Keratinocyte (primary cell): Measurements from ENCODE around the gene PHOSPHO1. TPM values are rescaled to one million over a fixed set of nuclear protein-coding genes. Genes with fewer than 3 reads are reported as not detected.
A peak's percentile ranks its signal among the peaks of the same experiment; 100 is the strongest.
"Not testable (repeated sequence)": the region's sequence is repeated elsewhere in the genome, so short reads cannot be mapped to it uniquely, and the experiment has no call there.

Experiments used
- DNase-seq: peaks from one replicate; pipeline ENCODE4 v3.0.0-alpha.2; 2011; ENCODE audit warnings: low read depth, missing footprints, low spot score
- FAIRE-seq: peaks from 2 replicates; lab custom pipeline; 2011; peaks lifted over from hg19 to GRCh38; lab: Jason Lieb, UNC
- H2AFZ ChIP-seq: 2 replicates; pipeline ENCODE4 v1.6.0; 2012; ENCODE audit warnings: low read length, control low read depth, inconsistent platforms; ENCODE audit not compliant: control insufficient read depth
- H3K27ac ChIP-seq: 2 replicates; pipeline ENCODE4 v1.5.1; 2011; ENCODE audit warnings: low read length; ENCODE audit not compliant: control insufficient read depth, insufficient read depth
- H3K27me3 ChIP-seq: 3 replicates; pipeline ENCODE4 v1.6.0; 2011; ENCODE audit warnings: low read length; ENCODE audit not compliant: control insufficient read depth, insufficient read depth; ENCODE audit errors: extremely low read depth
- H3K36me3 ChIP-seq, 2 experiments: 2 replicates in 1 of 2; 3 replicates in 1 of 2; pipeline ENCODE4 v1.5.1; 2011; ENCODE audit warnings: low read length in 2 of 2, mild to moderate bottlenecking in 1 of 2; ENCODE audit not compliant: control insufficient read depth in 2 of 2, insufficient read depth in 2 of 2; ENCODE audit errors: extremely low read depth in 1 of 2
- H3K4me1 ChIP-seq: 3 replicates; pipeline ENCODE4 v1.5.1; 2011; ENCODE audit warnings: low read length; ENCODE audit not compliant: control insufficient read depth, insufficient read depth; ENCODE audit errors: extremely low read depth
- H3K4me2 ChIP-seq: 3 replicates; pipeline ENCODE4 v1.6.0; 2011; ENCODE audit warnings: low read depth, low read length; ENCODE audit not compliant: control insufficient read depth, insufficient read depth; ENCODE audit errors: extremely low read depth
- H3K4me3 ChIP-seq, 3 experiments: fragments of 200-600 bp in 1 of 3; sonication (generic) in 1 of 3; 2 replicates in 2 of 3; 3 replicates in 1 of 3; pipeline ENCODE4 v1.5.1; 2011 to 2016; ENCODE audit warnings: low read length in 3 of 3, mild to moderate bottlenecking in 3 of 3, control low read depth in 2 of 3, inconsistent platforms in 1 of 3, low read depth in 1 of 3, mixed read lengths in 1 of 3, mixed run types in 1 of 3, moderate library complexity in 1 of 3; ENCODE audit not compliant: control insufficient read depth in 2 of 3, insufficient read depth in 2 of 3; ENCODE audit errors: extremely low read depth in 1 of 3
- H3K79me2 ChIP-seq: 2 replicates; pipeline ENCODE4 v1.6.0; 2012; ENCODE audit warnings: low read length; ENCODE audit not compliant: control insufficient read depth, insufficient read depth
- H3K9ac ChIP-seq: 3 replicates; pipeline ENCODE4 v1.6.0; 2011; ENCODE audit warnings: low read length; ENCODE audit not compliant: control insufficient read depth, insufficient read depth; ENCODE audit errors: extremely low read depth
- H3K9me1 ChIP-seq: 3 replicates; pipeline ENCODE4 v1.6.0; 2011; ENCODE audit warnings: low read length; ENCODE audit not compliant: control insufficient read depth, insufficient read depth; ENCODE audit errors: extremely low read depth
- H3K9me3 ChIP-seq: 2 replicates; pipeline ENCODE4 v1.5.1; 2012; ENCODE audit warnings: low read depth, low read length; ENCODE audit not compliant: control insufficient read depth
- H4K20me1 ChIP-seq: 3 replicates; pipeline ENCODE4 v1.6.0; 2011; ENCODE audit warnings: low read length; ENCODE audit not compliant: control insufficient read depth, insufficient read depth; ENCODE audit errors: extremely low read depth
- CTCF ChIP-seq, 3 experiments: IDR thresholded peaks in 1 of 3; conservative IDR thresholded peaks in 1 of 3; optimal IDR thresholded peaks in 1 of 3; 2 replicates in 2 of 3; 3 replicates in 1 of 3; pipeline versions ENCODE3 to v1.5.1; 2011; ENCODE audit warnings: low read length in 3 of 3, mild to moderate bottlenecking in 3 of 3, moderate library complexity in 2 of 3, control low read depth in 1 of 3, inconsistent platforms in 1 of 3; ENCODE audit not compliant: insufficient read depth in 2 of 3; ENCODE audit errors: extremely low read depth in 1 of 3
- EZH2 ChIP-seq: IDR thresholded peaks from one replicate; pipeline ENCODE4 v1.6.1; 2012; ENCODE audit warnings: inconsistent platforms, mild to moderate bottlenecking, low read length, moderate library complexity
- dilution Hi-C: fragments of 300-500 bp; cut with MboI; formaldehyde crosslinking; loops from one replicate; pipeline ENCODE4 v1.7.0; 2020; ENCODE audit warnings: low sequenced_read_pairs; ENCODE audit not compliant: extremely low pct_ligation_motif_present
- polyA plus RNA-seq, 5 experiments: library from polyadenylated mRNA; depleted of rRNA in 3 of 5; stranded (reverse) in 3 of 5; stranded (forward) in 1 of 5; unstranded in 1 of 5; fragments of >200 nt; gene quantifications; 1 replicate in 1 of 5; 2 replicates in 3 of 5; 3 replicates in 1 of 5; pipeline versions ENCODE4 v1.2.1 to v1.2.3, GENCODE V29; 2011 to 2012; ENCODE audit warnings: missing spikeins in 2 of 5, low read depth in 1 of 5, low replicate concordance in 1 of 5

PHOSPHO1 gene
- polyA plus RNA-seq, 1 donor (not counting 4 experiments of a cell fraction or from before 2014, with no cell fraction given), result 0.04 TPM

- H2AFZ ChIP-seq, result peak overlapping the region; percentile 86
- no peak overlapping the region for H3K4me3 ChIP-seq
- dilution Hi-C loops, result no loop called here
- no peaks in the 10 kb centered on the region for H3K9me1 ChIP-seq
- peak overlapping the region; percentile 34 for H3K4me2 ChIP-seq
- H3K9ac ChIP-seq, result no peak overlapping the region
- no peaks in the 10 kb centered on the region for H3K79me2 ChIP-seq
- DNase-seq (peak; percentile 40), FAIRE-seq (peak; percentile 97)
- no peak for TF ChIP-seq CTCF (optimal IDR thresholded peaks at IDR 0.05 in 1 of 3, IDR thresholded peaks at IDR 0.05 in 1 of 3, conservative IDR thresholded peaks at IDR 0.05 in 1 of 3; ENCODE audit: extremely low read depth in 1 of 3, insufficient read depth in 2 of 3, low read length in 3 of 3)
- no peak for TF ChIP-seq EZH2
- H3K9me3 ChIP-seq, result no peaks in the 10 kb centered on the region
- no peak overlapping the region for H3K27ac ChIP-seq
- H4K20me1 ChIP-seq, result no peaks in the 10 kb centered on the region
- H3K27me3 ChIP-seq, result no peaks in the 10 kb centered on the region
- H3K4me1 ChIP-seq, result peaks cover 8% of the 10 kb centered on the region
- no peaks in the 10 kb centered on the region for H3K36me3 ChIP-seq
Observed at GRCh38 chr17:49266233-49266632, 35.6 kb upstream of the PHOSPHO1 start.

- H3K27me3 ChIP-seq, H4K20me1 ChIP-seq, H3K36me3 ChIP-seq, dilution Hi-C loops, H3K27ac ChIP-seq, H3K9me1 ChIP-seq, H3K4me2 ChIP-seq, DNase-seq, H3K9ac ChIP-seq, FAIRE-seq, H3K4me3 ChIP-seq, H3K9me3 ChIP-seq, H3K79me2 ChIP-seq, H2AFZ ChIP-seq: not testable (repeated sequence)
- H3K4me1 ChIP-seq, result peaks cover 12% of the 10 kb centered on the region
Observed at GRCh38 chr17:49261540-49261939, 31.0 kb upstream of the PHOSPHO1 start.

- dilution Hi-C loops, result no loop called here
- Histone ChIP-seq H3K27me3 (no peaks in the 10 kb centered on the region), H3K9ac (peak overlapping the region; percentile 62), H3K9me3 (no peaks in the 10 kb centered on the region), H3K9me1 (no peaks in the 10 kb centered on the region), H3K36me3 (no peaks in the 10 kb centered on the region), H3K4me2 (peak overlapping the region; percentile 80), H3K4me3 (peak overlapping the region in 2 of 3 experiments; percentile 57 to 60), H3K27ac (no peak overlapping the region), H3K4me1 (peaks cover 5% of the 10 kb centered on the region), H4K20me1 (no peaks in the 10 kb centered on the region), H3K79me2 (no peaks in the 10 kb centered on the region), H2AFZ (peak overlapping the region; percentile 87)
- no peak for FAIRE-seq
- DNase-seq, result peak; percentile 11
- TF ChIP-seq CTCF (optimal IDR thresholded peaks at IDR 0.05 in 1 of 3, IDR thresholded peaks at IDR 0.05 in 1 of 3, conservative IDR thresholded peaks at IDR 0.05 in 1 of 3; ENCODE audit: extremely low read depth in 1 of 3, insufficient read depth in 2 of 3, low read length in 3 of 3), result no peak
- no peak for TF ChIP-seq EZH2
Observed at GRCh38 chr17:49260817-49261291, 30.3 kb upstream of the PHOSPHO1 start.
